GM19239 (cell line): ENCODE measurements around the gene PRDX6.

Experiments used
- DNase-seq: peaks from one replicate; pipeline ENCODE4 v3.0.0; 2011; ENCODE audit warnings: low spot score; ENCODE audit not compliant: insufficient read length
- FAIRE-seq: peaks from 2 replicates; lab custom pipeline; 2011; peaks lifted over from hg19 to GRCh38; lab: Jason Lieb, UNC

Gene PRDX6

DNA sequence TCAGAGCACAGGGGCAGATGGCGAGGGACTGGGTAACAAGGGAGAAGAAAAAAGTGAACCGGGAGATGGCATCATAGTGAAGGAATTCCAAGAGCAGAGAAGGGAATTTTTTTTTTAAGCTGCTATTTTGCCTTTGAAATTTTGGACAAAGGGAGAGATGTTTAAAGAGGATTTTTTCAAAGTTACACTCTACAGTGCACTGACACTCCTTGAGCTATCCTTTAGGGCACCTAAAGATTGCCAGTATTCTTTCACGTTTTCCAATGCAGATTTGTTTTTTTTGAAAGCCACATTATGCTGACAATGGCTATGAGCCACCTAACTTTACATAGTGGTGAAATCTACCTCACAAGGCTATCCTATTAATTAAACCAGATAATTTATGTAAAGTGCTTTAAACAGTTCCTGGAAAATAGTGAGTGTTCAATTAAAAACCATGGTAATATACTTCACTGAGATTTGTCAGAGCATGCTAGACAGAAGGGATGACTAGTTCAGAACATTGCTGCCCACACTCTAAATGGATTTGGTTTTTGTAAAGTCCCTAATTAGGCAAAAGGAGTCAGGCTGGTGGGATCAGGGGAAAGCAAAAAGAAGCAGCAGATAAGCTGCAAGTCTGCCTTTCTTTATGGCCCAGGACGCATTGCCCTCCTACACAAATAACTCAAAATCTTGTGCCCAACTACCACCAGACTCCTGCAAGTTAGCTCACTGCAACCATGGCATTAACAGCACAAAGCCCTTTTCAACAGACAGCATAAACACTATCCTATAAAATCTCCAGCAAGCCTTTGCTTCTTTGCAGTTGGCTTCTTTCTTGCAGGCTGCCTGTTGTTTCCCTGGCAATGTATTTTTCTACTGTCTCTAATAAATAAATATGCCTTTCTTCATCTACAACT lies 53.9 kb downstream of the PRDX6 start:
- no peak for FAIRE-seq

DNA sequence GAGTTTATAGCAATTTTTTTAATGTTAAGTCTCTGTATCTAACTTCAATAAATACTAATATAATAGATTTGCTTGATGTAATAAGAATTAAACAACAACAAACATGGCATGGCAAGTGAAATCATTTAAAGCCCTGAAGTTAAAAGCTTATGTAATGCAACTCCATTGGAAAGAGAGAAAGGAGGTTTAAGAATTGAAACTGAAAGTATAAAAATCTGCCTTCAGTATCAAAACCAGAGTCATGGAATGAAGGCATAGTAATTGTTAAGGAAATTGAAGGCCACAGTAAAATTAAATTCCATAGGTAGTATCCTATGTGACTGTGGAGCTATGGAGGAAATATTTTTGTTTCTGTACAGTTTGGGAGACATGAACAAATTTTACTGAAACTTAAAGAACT lies 55.1 kb downstream of the PRDX6 start:
- FAIRE-seq = no peak
- DNase-seq = no peak

More for the DNA sequence above, 53.9 kb downstream of the PRDX6 start:
- DNase-seq = no peak

DNA sequence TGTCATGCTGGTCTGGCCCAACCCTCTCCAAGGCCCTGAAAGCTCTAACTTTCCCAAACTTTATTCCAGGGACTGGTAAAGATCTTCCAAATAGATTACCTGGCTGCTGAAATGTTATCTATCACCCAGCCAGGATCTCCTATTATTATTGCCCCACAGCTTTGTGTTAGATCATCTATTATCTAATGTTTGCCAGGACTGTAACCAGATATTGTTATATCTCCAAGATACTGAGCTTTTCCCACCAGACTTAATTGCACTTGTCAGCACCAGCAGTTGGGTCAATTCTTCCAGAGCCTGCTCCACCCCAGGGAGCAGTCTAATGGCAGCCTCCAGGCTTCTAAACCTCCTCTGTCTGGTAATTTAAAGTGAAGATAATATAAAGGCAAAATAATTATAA lies 59.1 kb downstream of the PRDX6 start:
- no peak for DNase-seq
- FAIRE-seq = no peak
